ENCODE results near the gene SRRM3. TPM values are rescaled to one million over a fixed set of nuclear protein-coding genes. Genes with fewer than 3 reads are reported as not detected.
A peak's percentile ranks its signal among the peaks of the same experiment; 100 is the strongest.

The SRRM3 gene
- total RNA-seq, 1 experiment from 2014 or later, result 12.7 TPM

DNA sequence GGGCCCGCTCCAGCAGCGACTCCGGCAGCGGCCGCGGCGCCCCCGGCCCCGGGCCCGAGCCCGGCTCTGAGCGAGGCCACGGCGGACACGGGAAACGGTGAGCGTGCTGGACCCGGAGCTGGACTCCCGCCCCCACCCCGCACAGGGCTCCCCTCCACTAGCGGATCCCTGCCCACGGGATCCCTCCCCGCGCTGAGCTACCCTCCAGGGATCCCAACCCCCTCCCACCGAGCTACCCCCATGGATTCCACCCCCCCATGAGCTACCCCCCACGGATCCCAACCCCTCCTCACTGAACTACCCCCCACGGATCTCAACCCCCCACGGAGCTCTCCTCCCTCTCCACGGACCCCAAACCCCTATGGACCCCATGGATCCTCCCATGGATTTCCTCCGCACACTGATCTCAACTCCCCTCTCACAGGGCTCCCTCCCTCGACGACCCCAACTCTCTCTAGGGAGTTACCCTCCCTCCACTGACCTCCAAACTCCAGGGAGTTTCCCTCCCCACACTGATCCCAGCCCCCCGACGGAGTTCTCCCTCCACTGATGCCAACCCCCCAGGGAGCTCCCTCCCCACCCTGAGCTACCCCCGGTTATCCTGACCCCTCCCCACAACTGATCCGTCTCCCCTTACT lies 80.1 kb downstream of the SRRM3 start:
- peak; percentile 13 for ATAC-seq

More for the DNA sequence above, 80.1 kb downstream of the SRRM3 start:
- Histone ChIP-seq H3K36me3 (ENCODE audit: control insufficient read depth in 1 of 2, insufficient read depth in 2 of 2, low read length in 2 of 2) (peaks cover 8 to 10% of the 10 kb centered on the region in 2 experiments; a peak in 3 of 4 replicates), H4K20me1 (ENCODE audit: insufficient read depth) (no peaks in the 10 kb centered on the region), H3K4me1 (ENCODE audit: control insufficient read depth in 1 of 2, insufficient read depth in 2 of 2, low read length in 2 of 2) (peaks cover 10 to 21% of the 10 kb centered on the region in 2 experiments), H3K9ac (ENCODE audit: low read length) (peak overlapping the region; percentile 70), H3K79me2 (ENCODE audit: insufficient read depth, low read length) (peaks cover 5% of the 10 kb centered on the region; the same call in 1 of the 2 replicates), H3K9me3 (ENCODE audit: control insufficient read depth in 1 of 2, insufficient read depth in 1 of 2, low read depth in 1 of 2, low read length in 2 of 2) (no peaks in the 10 kb centered on the region), H3K27me3 (ENCODE audit: insufficient read depth, low read length) (no peaks in the 10 kb centered on the region), H3K4me2 (ENCODE audit: low read length) (peak overlapping the region; percentile 98), H3K9me2 (ENCODE audit: insufficient read depth) (no peaks in the 10 kb centered on the region), H2AFZ (ENCODE audit: low read depth, low read length, poor library complexity, severe bottlenecking) (no peak overlapping the region), H3K4me3 (replicated peaks in 1 of 2; ENCODE audit: low read depth in 1 of 2, low read length in 2 of 2) (peak overlapping the region; percentile 58 to 72), H3K27ac (ENCODE audit: low read depth, low read length) (peak overlapping the region; percentile 22; the same call in 1 of the 2 replicates)
- DNase-seq (ENCODE audit: low read depth, low spot score), result no peak
- ChIA-PET POLR2A (interaction anchor here (0.5 to 1.5 kb wide), 4 partner anchors 9 to 77 kb away, joined by 3 to 5 read pairs (median 4); no protein-coding TSS in a partner anchor), RAD21 (ENCODE audit: low non-redundant PET in 1 of 2, low total read pairs in 2 of 2, uncharacterized antibody in 2 of 2, unreplicated experiment in 2 of 2) (no interaction called here), CTCF (interaction anchor here (0.9 to 2.5 kb wide), 4 partner anchors 9 to 32 kb away, joined by 3 to 9 read pairs (median 6); no protein-coding TSS in a partner anchor)
- intact Hi-C loops (cut with micrococcal nuclease), result no loop called here
- no peak for TF ChIP-seq POLR2AphosphoS5 (IDR thresholded peaks at IDR 0.05; ENCODE audit: low read depth, low read length)
- no peak for TF ChIP-seq TCF7L2 (IDR thresholded peaks at IDR 0.05; ENCODE audit: borderline replicate concordance, extremely low read depth, insufficient read depth, insufficient read length)
- TF ChIP-seq ZFX (IDR thresholded peaks at IDR 0.05), result no peak
- TF ChIP-seq EZH2 (IDR thresholded peaks at IDR 0.05), result no peak
- no peak for TF ChIP-seq SRF (IDR thresholded peaks at IDR 0.05; ENCODE audit: low read depth)
- no peak for TF ChIP-seq EZH2phosphoT487 (IDR thresholded peaks at IDR 0.05; ENCODE audit: borderline replicate concordance)
- TF ChIP-seq CEBPB (IDR thresholded peaks at IDR 0.05; ENCODE audit: low read depth), result no peak
- TF ChIP-seq, protein P1, sequence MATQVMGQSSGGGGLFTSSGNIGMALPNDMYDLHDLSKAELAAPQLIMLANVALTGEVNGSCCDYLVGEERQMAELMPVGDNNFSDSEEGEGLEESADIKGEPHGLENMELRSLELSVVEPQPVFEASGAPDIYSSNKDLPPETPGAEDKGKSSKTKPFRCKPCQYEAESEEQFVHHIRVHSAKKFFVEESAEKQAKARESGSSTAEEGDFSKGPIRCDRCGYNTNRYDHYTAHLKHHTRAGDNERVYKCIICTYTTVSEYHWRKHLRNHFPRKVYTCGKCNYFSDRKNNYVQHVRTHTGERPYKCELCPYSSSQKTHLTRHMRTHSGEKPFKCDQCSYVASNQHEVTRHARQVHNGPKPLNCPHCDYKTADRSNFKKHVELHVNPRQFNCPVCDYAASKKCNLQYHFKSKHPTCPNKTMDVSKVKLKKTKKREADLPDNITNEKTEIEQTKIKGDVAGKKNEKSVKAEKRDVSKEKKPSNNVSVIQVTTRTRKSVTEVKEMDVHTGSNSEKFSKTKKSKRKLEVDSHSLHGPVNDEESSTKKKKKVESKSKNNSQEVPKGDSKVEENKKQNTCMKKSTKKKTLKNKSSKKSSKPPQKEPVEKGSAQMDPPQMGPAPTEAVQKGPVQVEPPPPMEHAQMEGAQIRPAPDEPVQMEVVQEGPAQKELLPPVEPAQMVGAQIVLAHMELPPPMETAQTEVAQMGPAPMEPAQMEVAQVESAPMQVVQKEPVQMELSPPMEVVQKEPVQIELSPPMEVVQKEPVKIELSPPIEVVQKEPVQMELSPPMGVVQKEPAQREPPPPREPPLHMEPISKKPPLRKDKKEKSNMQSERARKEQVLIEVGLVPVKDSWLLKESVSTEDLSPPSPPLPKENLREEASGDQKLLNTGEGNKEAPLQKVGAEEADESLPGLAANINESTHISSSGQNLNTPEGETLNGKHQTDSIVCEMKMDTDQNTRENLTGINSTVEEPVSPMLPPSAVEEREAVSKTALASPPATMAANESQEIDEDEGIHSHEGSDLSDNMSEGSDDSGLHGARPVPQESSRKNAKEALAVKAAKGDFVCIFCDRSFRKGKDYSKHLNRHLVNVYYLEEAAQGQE (IDR thresholded peaks at IDR 0.05; ENCODE audit: low read depth), result no peak
- no TSS peak for BruUV-seq (replicated peaks)

Data from HCT116 (cell line).